Astrocyte of the cerebellum (primary cell): ENCODE results near the gene NEUROG2.

Source experiments
- DNase-seq: peaks from one replicate; pipeline ENCODE4 v3.0.0-alpha.2; 2011; ENCODE audit warnings: low read depth
- H3K4me3 ChIP-seq: 2 replicates; pipeline ENCODE4 v1.5.1; 2011; ENCODE audit warnings: mild to moderate bottlenecking, low read depth, low read length, moderate library complexity
- CTCF ChIP-seq: IDR thresholded peaks from 2 replicates; pipeline ENCODE4 v1.5.1; 2012; ENCODE audit warnings: low read length, low read depth, moderate library complexity, mild to moderate bottlenecking; ENCODE audit errors: missing control alignments
- in situ Hi-C: cut with HindIII; loops from 2 replicates; pipeline ENCODE4 v1.10.0; 2017; ENCODE audit warnings: low sequenced_read_pairs

NEUROG2 gene

GRCh38 chr4:112516471-112517066 lies 589 bp upstream of the NEUROG2 start:
- TF ChIP-seq CTCF, result no peak
- no peak overlapping the region for H3K4me3 ChIP-seq
- in situ Hi-C loops, result no loop called here
- no peak for DNase-seq

GRCh38 chr4:112515198-112516065 lies 548 bp downstream of the NEUROG2 start:
- peak overlapping the region; percentile 48 for H3K4me3 ChIP-seq
- in situ Hi-C loops, result no loop called here
- no peak for DNase-seq
- TF ChIP-seq CTCF, result no peak

- no peak for DNase-seq
- TF ChIP-seq CTCF, result no peak
- H3K4me3 ChIP-seq, result peak overlapping the region; percentile 48
- in situ Hi-C loops, result no loop called here
These were observed 1.3 kb downstream of the NEUROG2 start for GRCh38 chr4:112514647-112515197.

- in situ Hi-C loops, result no loop called here
- DNase-seq, result no peak
- TF ChIP-seq CTCF, result no peak
- H3K4me3 ChIP-seq, result no peak overlapping the region
These were observed 1.9 kb downstream of the NEUROG2 start for GRCh38 chr4:112513971-112514646.

- no peak for TF ChIP-seq CTCF
- DNase-seq, result no peak
- H3K4me3 ChIP-seq, result no peak overlapping the region
- in situ Hi-C loops, result no loop called here
These were observed 4.2 kb downstream of the NEUROG2 start for GRCh38 chr4:112511803-112512118.

- in situ Hi-C loops, result no loop called here
- DNase-seq, result no peak
- TF ChIP-seq CTCF, result no peak
- H3K4me3 ChIP-seq, result no peak overlapping the region
These were observed 4.7 kb downstream of the NEUROG2 start for GRCh38 chr4:112511093-112511802.
